ENCODE measurements around the gene THRAP3. TPM values are rescaled to one million over a fixed set of nuclear protein-coding genes. Genes with fewer than 3 reads are reported as not detected.

THRAP3 gene
- total RNA-seq, 2 experiments from 2014 or later = 135 to 138 TPM

- Mint-ChIP-seq H3K27ac (peak overlapping the region; percentile 73), H3K36me3 (peaks cover 24% of the 10 kb centered on the region), H3K4me3 (no peak overlapping the region), H3K27me3 (no peaks in the 10 kb centered on the region), H3K4me1 (ENCODE audit: low read depth) (peaks cover 32% of the 10 kb centered on the region), H3K9me3 (no peaks in the 10 kb centered on the region)
- POLR2A ChIA-PET = interaction anchor here (1.1 to 1.7 kb wide), 2 partner anchors 16 to 35 kb away, joined by 4 to 6 read pairs; no protein-coding TSS in a partner anchor
- intact Hi-C loops (cut with micrococcal nuclease) = loop anchor here (2.0 kb wide), 1 partner anchor 69 kb away; no protein-coding TSS in a partner anchor
- DNase-seq = no peak
- CTCF ChIA-PET = interaction anchor here (0.6 to 5.0 kb wide), 9 partner anchors 9 to 202 kb away, joined by 3 to 39 read pairs (median 4); partner anchors contain the start of gene TRAPPC3
Observed at GRCh38 chr1:36351227-36351977, 127.2 kb downstream of the THRAP3 start.

GRCh38 chr1:36352125-36352909 is 128.1 kb downstream of the THRAP3 start:
- POLR2A ChIA-PET = no interaction called here
- no peak for DNase-seq
- CTCF ChIA-PET = interaction anchor here (1.0 to 5.0 kb wide), 3 partner anchors 8 to 16 kb away, joined by 3 to 39 read pairs (median 5); no protein-coding TSS in a partner anchor
- Mint-ChIP-seq H3K27me3 (no peaks in the 10 kb centered on the region), H3K4me1 (ENCODE audit: low read depth) (peaks cover 32% of the 10 kb centered on the region), H3K27ac (no peak overlapping the region), H3K4me3 (no peak overlapping the region), H3K36me3 (peaks cover 25% of the 10 kb centered on the region), H3K9me3 (no peaks in the 10 kb centered on the region)
- intact Hi-C loops (cut with micrococcal nuclease) = no loop called here

- no peaks in the 10 kb centered on the region for H3K9me3 Mint-ChIP-seq
- H3K4me1 Mint-ChIP-seq (ENCODE audit: low read depth) = peaks cover 32% of the 10 kb centered on the region
- no peak for DNase-seq
- peaks cover 23% of the 10 kb centered on the region for H3K36me3 Mint-ChIP-seq
- ChIA-PET POLR2A (no interaction called here), CTCF (interaction anchor here (0.8 to 5.0 kb wide), 3 partner anchors 10 to 203 kb away, joined by 3 to 39 read pairs (median 3); no protein-coding TSS in a partner anchor)
- no peaks in the 10 kb centered on the region for H3K27me3 Mint-ChIP-seq
- H3K27ac Mint-ChIP-seq = no peak overlapping the region
- no peak overlapping the region for H3K4me3 Mint-ChIP-seq
- intact Hi-C loops (cut with micrococcal nuclease) = no loop called here
Observed at GRCh38 chr1:36352910-36353878, 129.0 kb downstream of the THRAP3 start.

- no peak for DNase-seq
- no peaks in the 10 kb centered on the region for H3K9me3 Mint-ChIP-seq
- intact Hi-C loops (cut with micrococcal nuclease) = no loop called here
Observed at GRCh38 chr1:36354486-36354885, 130.2 kb downstream of the THRAP3 start.

More at GRCh38 chr1:36354486-36354885, 130.2 kb downstream of the THRAP3 start:
- H3K36me3 Mint-ChIP-seq = peaks cover 18% of the 10 kb centered on the region
- H3K4me3 Mint-ChIP-seq = no peak overlapping the region
- POLR2A ChIA-PET = interaction anchor here (0.8 kb wide), 1 partner anchor 30 kb away, joined by 3 read pairs; no protein-coding TSS in a partner anchor
- CTCF ChIA-PET = interaction anchor here (3.5 kb wide), 1 partner anchor 13 kb away, joined by 22 read pairs; no protein-coding TSS in a partner anchor
- peaks cover 35% of the 10 kb centered on the region for H3K4me1 Mint-ChIP-seq (ENCODE audit: low read depth)
- H3K27ac Mint-ChIP-seq = no peak overlapping the region
- no peaks in the 10 kb centered on the region for H3K27me3 Mint-ChIP-seq

Other genes starting within 250 kb of the THRAP3 start
- gene TEKT2, start 140.3 kb upstream of the THRAP3 start, total RNA-seq = not detected
- gene ADPRS, start 135.6 kb upstream of the THRAP3 start, total RNA-seq = 10 to 100 TPM; 33.3 TPM
- gene COL8A2, start 99.2 kb upstream of the THRAP3 start, total RNA-seq = not detected
- 10 to 100 TPM; 56.7 to 56.8 TPM for gene TRAPPC3, start 75.0 kb upstream of the THRAP3 start, total RNA-seq
- 100 to 1,000 TPM; 138 to 143 TPM for gene MAP7D1, start 68.3 kb upstream of the THRAP3 start, total RNA-seq
- 10 to 100 TPM; 16.9 to 18.1 TPM for gene SH3D21, start 81.9 kb downstream of the THRAP3 start, total RNA-seq
- 10 to 100 TPM; 11.6 to 12.8 TPM for gene EVA1B, start 99.2 kb downstream of the THRAP3 start, total RNA-seq
- 10 to 100 TPM; 57.3 to 57.4 TPM for gene STK40, start 161.5 kb downstream of the THRAP3 start, total RNA-seq
- 10 to 100 TPM; 46.0 to 47.0 TPM for gene LSM10, start 173.5 kb downstream of the THRAP3 start, total RNA-seq
- gene OSCP1, start 226.0 kb downstream of the THRAP3 start, total RNA-seq = 1 to 10 TPM; 1.8 to 2.7 TPM
- gene MRPS15, start 239.9 kb downstream of the THRAP3 start, total RNA-seq = 100 to 1,000 TPM; 113 to 115 TPM